ENCODE data around the gene RCAN2.

DNA sequence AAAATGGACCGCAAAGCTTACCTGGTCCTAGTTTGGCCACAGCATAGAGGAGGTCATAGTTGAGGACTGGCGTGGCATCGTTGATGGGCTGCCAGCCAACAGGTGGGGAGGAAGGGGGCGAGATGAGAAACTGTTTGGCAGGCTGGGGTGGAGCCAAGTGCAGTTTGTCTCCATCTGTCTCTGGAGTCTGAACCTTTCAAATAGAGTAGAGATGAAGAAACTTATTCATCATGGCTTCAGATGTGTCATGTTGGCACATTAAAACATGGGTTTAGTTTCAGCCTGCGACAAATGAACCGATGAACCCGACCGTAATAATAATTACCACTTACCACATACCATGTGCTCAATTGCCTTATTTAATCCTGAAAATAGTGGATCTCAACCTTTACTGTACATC is 244.5 kb downstream of the RCAN2 start:
- no peak for TF ChIP-seq CTCF (IDR thresholded peaks at IDR 0.05)
- no peak for TF ChIP-seq POLR2A (IDR thresholded peaks at IDR 0.05)
